ENCODE results near the gene BTBD10.

The BTBD10 gene

DNA sequence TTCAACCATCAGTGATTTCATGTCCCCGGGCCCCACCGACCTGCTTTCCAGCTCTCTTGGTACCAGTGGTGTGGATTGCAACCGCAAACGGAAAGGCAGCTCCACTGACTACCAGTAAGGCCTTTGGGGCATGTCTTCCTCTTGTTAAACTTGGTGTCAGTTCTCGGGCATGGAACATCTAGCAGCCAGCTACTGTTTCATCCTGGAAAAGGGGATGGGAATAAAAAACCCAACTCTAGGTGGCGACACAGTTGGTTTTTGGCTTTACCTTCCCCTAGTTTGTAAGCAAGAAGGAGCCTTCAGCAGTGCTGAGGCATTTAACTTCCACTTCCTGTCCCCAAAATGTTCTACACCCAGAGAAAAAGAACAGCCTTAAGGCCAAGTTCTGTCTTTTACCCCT lies 108.7 kb downstream of the BTBD10 start:
- TF ChIP-seq, protein P1, sequence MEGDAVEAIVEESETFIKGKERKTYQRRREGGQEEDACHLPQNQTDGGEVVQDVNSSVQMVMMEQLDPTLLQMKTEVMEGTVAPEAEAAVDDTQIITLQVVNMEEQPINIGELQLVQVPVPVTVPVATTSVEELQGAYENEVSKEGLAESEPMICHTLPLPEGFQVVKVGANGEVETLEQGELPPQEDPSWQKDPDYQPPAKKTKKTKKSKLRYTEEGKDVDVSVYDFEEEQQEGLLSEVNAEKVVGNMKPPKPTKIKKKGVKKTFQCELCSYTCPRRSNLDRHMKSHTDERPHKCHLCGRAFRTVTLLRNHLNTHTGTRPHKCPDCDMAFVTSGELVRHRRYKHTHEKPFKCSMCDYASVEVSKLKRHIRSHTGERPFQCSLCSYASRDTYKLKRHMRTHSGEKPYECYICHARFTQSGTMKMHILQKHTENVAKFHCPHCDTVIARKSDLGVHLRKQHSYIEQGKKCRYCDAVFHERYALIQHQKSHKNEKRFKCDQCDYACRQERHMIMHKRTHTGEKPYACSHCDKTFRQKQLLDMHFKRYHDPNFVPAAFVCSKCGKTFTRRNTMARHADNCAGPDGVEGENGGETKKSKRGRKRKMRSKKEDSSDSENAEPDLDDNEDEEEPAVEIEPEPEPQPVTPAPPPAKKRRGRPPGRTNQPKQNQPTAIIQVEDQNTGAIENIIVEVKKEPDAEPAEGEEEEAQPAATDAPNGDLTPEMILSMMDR (IDR thresholded peaks at IDR 0.05; ENCODE audit: borderline replicate concordance, insufficient read depth, low read depth, low read length): no peak
- H3K4me3 ChIP-seq (ENCODE audit: low read depth, low read length): no peak overlapping the region

DNA sequence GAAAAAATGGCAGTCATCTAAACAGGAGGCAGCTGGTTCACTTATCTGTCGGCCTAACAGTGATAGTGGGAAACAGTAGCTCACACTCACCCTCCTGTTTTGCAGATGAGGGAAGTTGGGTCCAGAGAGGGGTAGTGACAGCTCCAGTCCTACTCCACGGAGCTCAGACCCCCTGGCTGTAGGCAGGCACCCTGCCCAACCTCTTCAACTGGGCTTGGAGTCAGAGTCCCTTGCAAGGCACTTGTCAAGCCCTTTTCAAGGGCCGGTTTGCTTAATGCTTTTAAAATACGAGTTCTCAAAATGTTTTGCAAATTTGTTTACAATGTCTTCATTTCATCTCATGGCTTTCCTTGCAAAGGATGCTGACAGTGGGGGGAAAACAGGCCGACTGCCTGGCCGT lies 110.3 kb downstream of the BTBD10 start:
- H3K4me3 ChIP-seq (ENCODE audit: low read depth, low read length): no peak overlapping the region
- TF ChIP-seq, protein P1 (IDR thresholded peaks at IDR 0.05; ENCODE audit: borderline replicate concordance, insufficient read depth, low read depth, low read length): no peak

DNA sequence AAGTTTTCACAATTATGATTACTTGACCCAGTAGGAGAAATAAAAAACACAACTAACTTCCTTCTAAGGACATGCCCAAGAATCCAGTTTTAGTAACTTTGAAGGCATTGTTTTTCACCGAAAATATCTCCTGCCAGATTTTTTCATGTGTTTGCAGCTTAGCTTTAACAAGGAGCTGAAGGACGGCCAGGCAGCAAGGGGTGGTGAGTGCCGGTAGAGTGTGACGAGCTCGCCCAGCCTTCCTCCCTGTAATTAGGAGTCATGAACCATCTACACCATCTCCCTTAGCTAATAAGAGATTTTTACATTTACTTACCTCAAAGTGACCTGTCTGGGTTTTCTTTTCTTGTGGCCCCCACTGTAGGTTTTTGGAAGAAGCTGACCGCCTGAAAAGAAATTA lies 113.4 kb downstream of the BTBD10 start:
- no peak overlapping the region for H3K4me3 ChIP-seq (ENCODE audit: low read depth, low read length)
- TF ChIP-seq, protein P1 (IDR thresholded peaks at IDR 0.05; ENCODE audit: borderline replicate concordance, insufficient read depth, low read depth, low read length): no peak

DNA sequence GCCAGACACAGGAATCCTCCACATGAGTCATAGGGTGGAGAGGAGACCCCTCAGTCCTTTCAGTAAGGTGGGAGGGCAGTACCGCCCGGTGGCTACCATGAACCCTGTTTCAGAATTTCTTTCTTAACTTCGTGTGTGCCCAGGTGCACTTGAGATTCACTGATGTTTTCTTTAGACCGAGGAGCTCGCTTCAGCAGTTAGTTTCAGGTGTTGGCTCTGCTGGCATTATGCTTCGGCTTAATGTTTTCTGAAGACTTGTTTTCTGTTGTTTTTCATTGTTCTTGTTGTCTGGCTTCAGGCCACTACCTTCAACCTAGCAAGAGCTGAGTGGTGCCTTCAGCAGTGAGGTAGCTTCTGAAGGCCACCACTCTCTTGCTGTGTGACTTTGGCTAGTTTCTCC lies 114.0 kb downstream of the BTBD10 start:
- TF ChIP-seq, protein P1 (IDR thresholded peaks at IDR 0.05; ENCODE audit: borderline replicate concordance, insufficient read depth, low read depth, low read length): no peak
- H3K4me3 ChIP-seq (ENCODE audit: low read depth, low read length): no peak overlapping the region

DNA sequence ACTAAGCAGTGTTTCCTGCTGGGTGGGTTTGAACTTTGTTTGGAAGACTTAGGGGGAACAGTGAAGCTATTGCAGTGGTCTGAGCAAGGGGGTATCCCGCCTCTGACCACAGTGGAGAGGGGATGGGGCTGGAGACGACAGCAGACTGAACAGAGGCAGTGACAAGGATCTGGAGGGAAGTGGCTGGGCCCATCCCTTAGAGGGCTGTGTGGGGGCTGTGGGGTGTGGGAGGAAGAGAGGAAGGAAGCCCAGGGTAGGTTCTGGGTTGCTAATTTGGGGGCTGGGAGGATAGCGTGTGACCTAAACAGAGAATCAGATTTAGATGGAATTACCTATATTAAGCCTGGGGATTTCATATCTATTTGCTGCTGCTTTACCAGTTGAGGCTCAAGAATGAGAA lies 114.7 kb downstream of the BTBD10 start:
- H3K4me3 ChIP-seq (ENCODE audit: low read depth, low read length): no peak overlapping the region
- TF ChIP-seq, protein P1 (IDR thresholded peaks at IDR 0.05; ENCODE audit: borderline replicate concordance, insufficient read depth, low read depth, low read length): no peak

DNA sequence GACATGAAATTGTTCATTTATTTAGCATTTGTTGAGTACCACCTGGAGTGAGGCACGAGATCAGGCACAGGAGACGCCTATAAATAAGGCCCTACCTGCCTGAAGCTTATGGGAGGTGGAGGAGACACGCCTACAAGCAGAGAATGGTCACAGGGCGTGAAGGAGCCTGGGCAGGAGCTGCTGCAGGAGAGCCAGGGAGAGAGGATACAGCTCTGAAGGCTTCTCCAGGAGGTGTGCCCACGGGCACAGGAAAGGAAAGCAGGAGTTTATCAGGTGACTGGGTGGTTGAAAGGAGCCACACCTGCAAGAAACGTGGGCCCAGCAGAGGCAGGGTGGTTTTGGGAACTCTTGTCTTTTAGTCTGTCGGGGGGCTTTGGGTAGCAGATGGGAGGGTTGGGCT lies 115.1 kb downstream of the BTBD10 start:
- no peak overlapping the region for H3K4me3 ChIP-seq (ENCODE audit: low read depth, low read length)
- TF ChIP-seq, protein P1 (IDR thresholded peaks at IDR 0.05; ENCODE audit: borderline replicate concordance, insufficient read depth, low read depth, low read length): no peak

DNA sequence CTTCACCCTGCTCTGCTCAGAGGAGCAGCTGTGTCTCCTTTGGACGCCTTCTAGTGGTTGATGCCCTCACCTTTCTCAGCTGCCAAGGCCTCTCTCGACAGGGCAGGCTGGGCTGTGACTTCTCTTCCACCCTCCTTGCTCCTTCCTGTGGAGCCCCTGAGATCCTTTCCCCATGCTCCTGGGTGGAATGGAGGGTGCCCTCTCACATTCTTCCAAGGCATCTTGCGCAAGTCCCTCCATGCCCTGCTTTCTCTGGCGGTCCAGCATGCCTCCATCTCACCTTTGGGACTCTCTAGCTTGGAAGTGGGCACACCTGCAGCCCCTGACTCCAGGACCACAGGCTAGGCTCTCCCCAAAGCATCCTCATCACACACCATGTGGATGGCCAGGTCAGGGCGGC lies 116.6 kb downstream of the BTBD10 start:
- TF ChIP-seq, protein P1 (IDR thresholded peaks at IDR 0.05; ENCODE audit: borderline replicate concordance, insufficient read depth, low read depth, low read length): no peak
- no peak overlapping the region for H3K4me3 ChIP-seq (ENCODE audit: low read depth, low read length)

Data from GM12875 (cell line).